ENCODE measurements around the gene CHMP2A. TPM values are rescaled to one million over a fixed set of nuclear protein-coding genes. Genes with fewer than 3 reads are reported as not detected.
"Not testable (repeated sequence)": the region's sequence is repeated elsewhere in the genome, so short reads cannot be mapped to it uniquely, and the experiment has no call there.

Gene CHMP2A
- total RNA-seq, 1 experiment from 2014 or later: 44.9 TPM

DNA sequence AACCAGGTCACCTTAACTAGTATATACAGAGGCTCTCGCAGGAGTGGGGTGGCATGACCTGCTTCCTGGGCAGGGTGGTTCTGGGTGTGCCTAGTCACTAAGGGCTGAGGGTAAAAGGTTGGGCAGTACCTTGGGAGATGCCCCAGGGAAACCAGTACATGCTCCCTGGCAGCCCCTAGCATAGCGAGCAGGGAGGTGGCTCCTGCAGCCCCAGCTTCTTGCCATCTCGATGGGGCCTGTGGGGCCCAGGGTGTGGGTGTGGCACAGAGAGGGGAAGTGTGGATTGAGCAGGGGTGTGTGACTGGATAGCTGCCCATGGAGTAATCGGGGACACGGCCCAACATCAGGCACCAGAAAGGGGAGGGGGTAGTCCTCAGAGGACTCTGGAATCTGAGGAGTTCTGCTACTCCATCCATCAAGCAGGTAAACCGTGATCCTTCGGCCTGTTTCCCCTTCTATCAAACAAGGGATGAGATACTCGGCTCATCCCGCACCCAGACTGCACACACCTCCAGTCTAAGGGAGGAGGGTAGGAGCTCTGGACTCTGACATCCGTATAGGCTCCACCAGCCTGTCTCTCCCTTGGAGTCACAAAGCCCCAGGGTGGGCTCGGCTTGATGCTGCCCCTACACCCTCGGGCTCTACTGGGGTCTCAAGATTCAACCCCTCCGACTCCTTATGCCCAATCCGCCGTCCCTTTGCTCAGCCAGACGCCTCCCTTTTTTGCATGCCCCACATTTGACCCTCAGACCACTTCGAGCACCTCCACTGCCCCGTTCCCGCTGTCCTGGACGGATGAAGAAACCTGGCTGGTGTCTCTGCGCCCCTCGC lies 36.4 kb downstream of the CHMP2A start:
- Histone ChIP-seq H3K36me3 (no peaks in the 10 kb centered on the region; the same call in 1 of the 2 replicates), H3K27me3 (no peaks in the 10 kb centered on the region), H3K27ac (peak overlapping the region; percentile 67), H3K4me3 (peak overlapping the region; percentile 75), H3K9me3 (replicated peaks) (no peaks in the 10 kb centered on the region), H3K4me1 (no peaks in the 10 kb centered on the region)
- DNase-seq: no peak

DNA sequence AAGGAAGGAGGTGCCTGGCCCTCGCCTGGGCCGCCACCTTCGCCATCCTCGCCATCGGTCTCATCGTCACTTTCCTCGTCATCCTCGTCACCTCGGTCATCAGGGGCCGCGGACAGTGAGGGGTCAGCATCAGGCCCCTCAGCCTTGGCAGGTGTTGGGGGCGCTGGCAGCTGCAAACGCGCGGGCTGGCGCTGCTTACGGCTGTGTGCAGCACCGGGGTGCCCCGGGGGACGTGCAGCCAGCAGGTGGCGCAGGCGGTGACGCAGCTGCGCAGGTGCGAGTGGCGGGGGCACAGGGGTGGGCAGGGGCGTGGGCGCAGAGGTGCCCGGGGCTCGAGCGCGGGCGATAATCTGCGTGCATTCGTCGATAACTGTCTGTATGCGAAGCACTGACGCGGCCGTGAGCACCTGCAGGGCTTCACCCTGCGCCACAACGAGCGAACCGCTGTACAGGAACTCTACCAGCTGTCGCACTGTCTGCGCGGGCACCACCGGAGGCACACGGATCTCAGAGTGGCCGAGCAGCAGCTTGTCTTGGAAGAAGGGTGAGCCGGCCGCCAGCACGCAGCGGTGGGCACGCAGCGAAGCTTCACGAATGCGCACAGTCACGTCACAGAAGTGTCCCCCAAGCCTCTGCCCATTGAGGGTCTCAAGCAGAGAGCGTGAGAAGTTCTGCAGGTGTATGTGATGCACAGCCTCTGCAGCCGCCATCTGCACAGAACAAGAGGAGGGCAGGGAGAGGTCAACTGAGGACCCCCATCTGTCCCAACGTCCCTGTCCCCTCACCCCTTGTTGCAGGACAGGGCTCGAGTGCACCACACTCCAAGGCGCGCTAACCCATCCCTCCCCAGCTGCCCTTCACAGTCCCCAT lies 37.7 kb downstream of the CHMP2A start:
- Histone ChIP-seq H3K36me3 (no peaks in the 10 kb centered on the region; the same call in 1 of the 2 replicates), H3K4me1 (no peaks in the 10 kb centered on the region), H3K9me3 (replicated peaks) (no peaks in the 10 kb centered on the region), H3K4me3 (no peak overlapping the region), H3K27ac (no peak overlapping the region), H3K27me3 (no peaks in the 10 kb centered on the region)
- DNase-seq: no peak

DNA sequence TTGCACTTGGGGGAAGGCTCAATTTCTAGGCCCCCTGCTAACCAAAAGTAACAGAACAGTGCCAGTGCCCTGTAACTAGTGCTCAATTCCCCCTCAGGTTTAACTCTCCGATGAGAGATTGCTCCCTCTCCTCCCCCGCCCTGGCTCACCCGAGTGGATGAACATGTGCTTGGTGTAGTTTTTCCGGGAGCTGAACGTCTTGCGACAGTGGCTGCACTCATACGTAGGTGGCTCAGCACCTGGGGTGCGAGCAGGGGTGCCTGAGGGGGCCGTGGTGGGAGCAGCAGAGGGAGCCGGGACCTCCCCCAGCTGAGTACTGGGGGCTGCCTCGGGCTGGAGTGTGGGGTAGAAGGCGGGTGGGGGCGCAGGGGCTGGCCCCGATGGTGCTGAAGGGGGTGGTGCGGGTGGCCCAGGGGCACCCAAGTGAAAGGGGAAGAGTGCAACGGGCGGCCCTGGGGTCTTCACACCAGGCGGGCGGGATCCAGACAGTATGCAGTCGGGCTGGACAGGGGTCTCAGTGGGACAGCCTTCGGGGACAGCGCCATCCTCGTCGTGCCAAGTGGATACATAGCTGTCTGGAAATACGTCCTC lies 38.6 kb downstream of the CHMP2A start:
- H3K36me3 ChIP-seq: no peaks in the 10 kb centered on the region; the same call in 1 of the 2 replicates
- H3K9me3 ChIP-seq (replicated peaks): no peaks in the 10 kb centered on the region
- DNase-seq: no peak
- no peak overlapping the region for H3K4me3 ChIP-seq
- no peak overlapping the region for H3K27ac ChIP-seq
- no peaks in the 10 kb centered on the region for H3K4me1 ChIP-seq
- H3K27me3 ChIP-seq: no peaks in the 10 kb centered on the region

- no peaks in the 10 kb centered on the region for H3K9me3 ChIP-seq (replicated peaks)
- no peaks in the 10 kb centered on the region; the same call in 1 of the 2 replicates for H3K36me3 ChIP-seq
- DNase-seq: no peak
- H3K4me1 ChIP-seq: no peaks in the 10 kb centered on the region
- H3K4me3 ChIP-seq: no peak overlapping the region
- H3K27ac ChIP-seq: no peak overlapping the region
- no peaks in the 10 kb centered on the region for H3K27me3 ChIP-seq
Measured at GRCh38 chr19:58515259-58515658, 39.6 kb downstream of the CHMP2A start.

- DNase-seq: no peak
- no peaks in the 10 kb centered on the region; the same call in 1 of the 2 replicates for H3K36me3 ChIP-seq
- no peaks in the 10 kb centered on the region for H3K4me1 ChIP-seq
- no peak overlapping the region for H3K27ac ChIP-seq
- no peaks in the 10 kb centered on the region for H3K27me3 ChIP-seq
- no peak overlapping the region for H3K4me3 ChIP-seq
- H3K9me3 ChIP-seq (replicated peaks): no peaks in the 10 kb centered on the region
Measured at GRCh38 chr19:58514564-58515022, 40.3 kb downstream of the CHMP2A start.

- H3K27me3 ChIP-seq: no peaks in the 10 kb centered on the region
- no peaks in the 10 kb centered on the region; the same call in 1 of the 2 replicates for H3K36me3 ChIP-seq
- no peaks in the 10 kb centered on the region for H3K4me1 ChIP-seq
- H3K27ac ChIP-seq: no peak overlapping the region
- H3K9me3 ChIP-seq (replicated peaks): no peaks in the 10 kb centered on the region
- no peak for DNase-seq
- no peak overlapping the region for H3K4me3 ChIP-seq
Measured at GRCh38 chr19:58513694-58514563, 41.0 kb downstream of the CHMP2A start.

DNA sequence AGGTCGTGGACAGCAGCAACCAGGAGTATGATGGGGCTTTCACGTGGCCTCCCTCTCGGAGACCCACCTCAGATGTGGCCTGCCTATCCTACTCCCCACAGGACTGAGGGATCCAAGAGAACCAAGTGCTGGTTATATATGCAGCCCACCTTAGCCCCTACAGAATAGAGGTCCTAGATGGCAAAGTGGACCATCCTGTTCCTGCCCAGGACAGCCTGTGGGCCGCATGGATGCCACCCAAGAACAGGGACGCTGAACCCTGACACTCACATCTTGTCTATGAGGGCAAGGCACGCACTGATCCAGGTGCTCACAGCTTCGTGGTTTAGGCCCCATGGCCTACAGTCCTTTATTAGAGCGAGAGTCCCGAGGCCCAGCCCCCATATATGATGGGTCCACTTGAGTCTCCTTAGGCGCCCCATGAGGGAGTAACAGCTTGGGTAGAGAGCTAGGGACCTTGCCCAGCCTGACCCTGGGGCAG lies 41.7 kb downstream of the CHMP2A start:
- no peak for DNase-seq
- H3K36me3 ChIP-seq: no peaks in the 10 kb centered on the region; the same call in 1 of the 2 replicates
- H3K27me3 ChIP-seq: no peaks in the 10 kb centered on the region
- no peaks in the 10 kb centered on the region for H3K4me1 ChIP-seq
- H3K27ac ChIP-seq: no peak overlapping the region
- no peak overlapping the region for H3K4me3 ChIP-seq
- no peaks in the 10 kb centered on the region for H3K9me3 ChIP-seq (replicated peaks)

DNA sequence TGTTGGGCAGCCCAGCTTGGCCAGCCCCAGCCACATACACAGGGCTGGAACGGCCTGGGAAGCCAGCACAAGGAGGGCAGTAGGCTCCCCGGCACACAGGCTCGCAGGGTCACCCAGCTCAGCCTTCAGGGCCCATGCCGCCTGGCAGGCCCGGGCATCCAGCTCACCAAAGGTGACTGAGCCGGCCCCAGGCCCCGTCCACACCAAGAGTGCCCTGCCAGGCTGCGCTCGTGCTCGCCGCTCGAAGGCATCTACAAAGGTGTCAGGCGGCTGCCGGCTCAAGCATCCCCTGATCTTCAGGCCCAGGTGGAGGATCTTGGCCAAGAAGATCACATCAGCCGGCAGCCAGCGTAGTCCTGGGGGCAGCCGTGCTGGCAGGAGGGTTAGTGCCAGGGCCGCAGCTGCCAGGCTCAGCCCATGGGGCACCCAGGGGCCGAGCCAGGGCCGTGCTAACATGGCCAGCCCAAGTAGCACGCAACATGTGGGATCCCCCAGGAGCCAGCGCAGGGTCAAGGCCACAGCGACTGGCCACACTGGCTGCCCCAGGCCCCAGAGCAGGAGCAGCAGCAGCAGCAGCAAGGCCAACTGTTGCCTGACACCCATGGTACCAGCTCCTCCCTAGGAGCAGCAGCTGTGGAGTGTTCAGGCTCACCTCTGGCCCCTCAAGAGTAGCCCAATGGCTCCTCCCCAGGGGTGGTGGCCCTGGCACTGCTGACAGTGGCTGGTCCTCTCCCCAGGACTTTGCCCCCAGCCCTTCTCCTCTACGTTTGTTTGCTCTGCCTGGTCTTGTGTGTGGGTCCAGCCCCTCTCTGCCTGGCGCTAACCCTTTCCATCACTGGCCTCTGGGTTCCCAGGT lies 43.3 kb downstream of the CHMP2A start, which contains the start of gene SLC27A5:
TSS of gene SLC27A5 (minus strand) at position 640 of the 856 bp plus-strand sequence. CDS start at position 603, 37 bp downstream.
- Histone ChIP-seq H3K27me3 (no peaks in the 10 kb centered on the region), H3K4me3 (no peak within 1 kb of the TSS), H3K27ac (no peak within 1 kb of the TSS), H3K9me3 (replicated peaks) (no peaks in the 10 kb centered on the region), H3K36me3 (no peaks in the 10 kb centered on the region; the same call in 1 of the 2 replicates), H3K4me1 (no peaks in the 10 kb centered on the region)
- no peak for DNase-seq

DNA sequence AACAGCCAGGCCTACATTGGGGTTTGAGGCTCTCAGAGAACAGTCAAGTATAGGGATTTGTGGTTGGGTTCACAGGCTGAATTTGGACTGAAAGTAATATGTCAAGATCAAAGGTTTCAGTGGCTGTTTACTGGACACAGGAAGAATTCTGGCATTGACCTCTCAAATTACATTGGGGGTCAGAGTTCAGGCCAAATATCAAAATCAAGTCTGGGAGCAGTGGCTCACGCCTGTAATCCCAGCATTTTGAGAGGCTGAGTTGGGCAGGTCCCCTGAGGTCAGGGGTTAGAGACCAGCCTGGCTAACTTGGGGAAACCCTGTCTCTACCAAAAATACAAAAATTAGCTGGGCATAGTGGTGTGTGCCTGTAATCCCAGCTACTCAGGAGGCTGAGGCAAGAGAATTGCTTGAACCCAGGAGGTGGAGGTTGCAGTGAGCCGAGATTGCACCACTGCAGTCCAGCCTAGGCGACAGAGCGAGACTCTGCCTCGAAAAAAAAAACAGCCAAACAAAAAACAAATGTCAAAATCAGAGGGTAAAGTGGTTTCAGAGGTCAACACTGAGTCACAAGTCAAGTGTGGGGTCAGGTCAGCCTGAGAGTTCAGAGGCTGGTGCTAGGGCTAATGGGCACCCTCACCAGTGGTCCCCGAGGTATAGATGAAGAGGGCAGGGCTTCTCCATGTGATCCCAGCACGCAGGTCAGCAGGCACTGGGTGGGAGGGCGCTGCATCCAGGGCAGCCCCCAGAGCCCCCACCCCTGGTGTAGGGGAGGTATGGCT lies 44.6 kb downstream of the CHMP2A start:
- DNase-seq: no peak
- no peak overlapping the region for H3K4me3 ChIP-seq
- no peaks in the 10 kb centered on the region for H3K36me3 ChIP-seq
- H3K4me1 ChIP-seq: no peaks in the 10 kb centered on the region
- no peaks in the 10 kb centered on the region for H3K27me3 ChIP-seq
- H3K27ac ChIP-seq: no peak overlapping the region
- no peaks in the 10 kb centered on the region for H3K9me3 ChIP-seq (replicated peaks)

DNA sequence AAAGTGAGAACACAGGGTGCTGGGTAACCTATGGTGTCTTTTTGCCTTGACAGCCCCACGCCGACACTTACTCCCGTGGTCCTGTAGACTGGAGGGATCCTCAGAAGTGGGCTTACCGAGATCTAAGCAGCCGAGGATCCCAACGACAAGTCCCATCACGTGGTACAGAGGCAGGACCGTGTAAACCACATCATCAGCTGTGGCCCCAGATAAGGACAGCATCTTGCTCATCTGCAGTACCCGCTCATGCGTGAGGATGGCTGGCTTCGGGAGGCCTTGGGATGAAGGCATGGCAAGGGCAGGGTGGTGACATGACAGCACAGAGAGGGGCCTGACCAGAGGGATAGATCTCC lies 45.2 kb downstream of the CHMP2A start:
- H3K9me3 ChIP-seq (replicated peaks): no peaks in the 10 kb centered on the region
- H3K27me3 ChIP-seq: no peaks in the 10 kb centered on the region
- no peak overlapping the region for H3K4me3 ChIP-seq
- no peak overlapping the region for H3K27ac ChIP-seq
- no peaks in the 10 kb centered on the region for H3K36me3 ChIP-seq
- H3K4me1 ChIP-seq: no peaks in the 10 kb centered on the region
- no peak for DNase-seq

GRCh38 chr19:58507602-58508223 lies 47.2 kb downstream of the CHMP2A start:
- DNase-seq, H3K27ac ChIP-seq, H3K36me3 ChIP-seq: not testable (repeated sequence)

More at GRCh38 chr19:58507602-58508223, 47.2 kb downstream of the CHMP2A start:
- not testable (repeated sequence) for H3K9me3 ChIP-seq (replicated peaks); H3K4me1 ChIP-seq; H3K27me3 ChIP-seq; H3K4me3 ChIP-seq
